ENCODE measurements around the gene CHRNG. TPM values are rescaled to one million over a fixed set of nuclear protein-coding genes. Genes with fewer than 3 reads are reported as not detected.

The CHRNG gene, protein sequence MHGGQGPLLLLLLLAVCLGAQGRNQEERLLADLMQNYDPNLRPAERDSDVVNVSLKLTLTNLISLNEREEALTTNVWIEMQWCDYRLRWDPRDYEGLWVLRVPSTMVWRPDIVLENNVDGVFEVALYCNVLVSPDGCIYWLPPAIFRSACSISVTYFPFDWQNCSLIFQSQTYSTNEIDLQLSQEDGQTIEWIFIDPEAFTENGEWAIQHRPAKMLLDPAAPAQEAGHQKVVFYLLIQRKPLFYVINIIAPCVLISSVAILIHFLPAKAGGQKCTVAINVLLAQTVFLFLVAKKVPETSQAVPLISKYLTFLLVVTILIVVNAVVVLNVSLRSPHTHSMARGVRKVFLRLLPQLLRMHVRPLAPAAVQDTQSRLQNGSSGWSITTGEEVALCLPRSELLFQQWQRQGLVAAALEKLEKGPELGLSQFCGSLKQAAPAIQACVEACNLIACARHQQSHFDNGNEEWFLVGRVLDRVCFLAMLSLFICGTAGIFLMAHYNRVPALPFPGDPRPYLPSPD
- polyA plus RNA-seq (2013, experiment 1 of 2; ENCODE audit: insufficient read length): 0.73 TPM
- 3.6 TPM for polyA plus RNA-seq (2013, experiment 2 of 2; ENCODE audit: insufficient read length)

DNA sequence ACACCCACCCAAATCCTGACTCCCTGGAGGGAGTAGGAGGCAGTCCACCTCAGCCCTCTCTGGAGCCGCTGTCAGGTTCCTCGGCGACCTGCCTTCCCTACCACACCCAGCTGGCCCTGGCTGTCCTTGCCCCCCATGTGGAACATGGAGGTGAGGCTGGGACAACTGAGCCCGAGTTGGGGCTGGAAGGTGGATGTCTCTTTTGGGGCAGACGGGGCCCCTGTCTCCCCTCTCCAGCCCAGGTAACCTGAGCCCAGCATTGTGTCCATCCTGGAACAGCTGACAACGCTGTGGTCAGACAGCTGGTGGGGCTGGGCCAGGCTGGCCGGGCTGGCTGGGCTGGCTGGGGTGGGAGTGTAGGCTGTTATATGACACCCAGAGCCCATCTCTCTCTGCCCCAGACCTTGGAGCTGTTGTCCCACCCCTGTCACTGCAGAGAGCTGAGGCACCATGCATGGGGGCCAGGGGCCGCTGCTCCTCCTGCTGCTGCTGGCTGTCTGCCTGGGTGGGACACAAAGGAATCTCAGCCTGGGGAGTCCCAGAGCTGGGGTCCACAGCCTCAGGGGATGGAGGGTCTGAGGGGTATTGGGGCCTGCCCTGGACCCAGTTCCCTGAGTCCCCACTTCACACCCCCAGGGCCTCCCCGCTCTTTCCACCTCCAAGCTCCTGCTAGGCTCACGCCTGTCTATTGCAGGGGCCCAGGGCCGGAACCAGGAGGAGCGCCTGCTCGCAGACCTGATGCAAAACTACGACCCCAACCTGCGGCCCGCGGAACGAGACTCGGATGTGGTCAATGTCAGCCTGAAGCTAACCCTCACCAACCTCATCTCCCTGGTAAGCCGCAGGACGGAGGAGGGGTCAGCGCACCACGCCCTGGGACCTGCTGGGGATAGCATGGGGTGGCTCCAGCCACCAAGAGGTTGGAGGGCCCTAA is at the start of gene CHRNG:
Gene CHRNG, plus strand, starts transcription at position 395 of the 934 bp plus-strand sequence. Its CDS starts 56 bp downstream, at position 451.
- DNase-seq: no peak

DNA sequence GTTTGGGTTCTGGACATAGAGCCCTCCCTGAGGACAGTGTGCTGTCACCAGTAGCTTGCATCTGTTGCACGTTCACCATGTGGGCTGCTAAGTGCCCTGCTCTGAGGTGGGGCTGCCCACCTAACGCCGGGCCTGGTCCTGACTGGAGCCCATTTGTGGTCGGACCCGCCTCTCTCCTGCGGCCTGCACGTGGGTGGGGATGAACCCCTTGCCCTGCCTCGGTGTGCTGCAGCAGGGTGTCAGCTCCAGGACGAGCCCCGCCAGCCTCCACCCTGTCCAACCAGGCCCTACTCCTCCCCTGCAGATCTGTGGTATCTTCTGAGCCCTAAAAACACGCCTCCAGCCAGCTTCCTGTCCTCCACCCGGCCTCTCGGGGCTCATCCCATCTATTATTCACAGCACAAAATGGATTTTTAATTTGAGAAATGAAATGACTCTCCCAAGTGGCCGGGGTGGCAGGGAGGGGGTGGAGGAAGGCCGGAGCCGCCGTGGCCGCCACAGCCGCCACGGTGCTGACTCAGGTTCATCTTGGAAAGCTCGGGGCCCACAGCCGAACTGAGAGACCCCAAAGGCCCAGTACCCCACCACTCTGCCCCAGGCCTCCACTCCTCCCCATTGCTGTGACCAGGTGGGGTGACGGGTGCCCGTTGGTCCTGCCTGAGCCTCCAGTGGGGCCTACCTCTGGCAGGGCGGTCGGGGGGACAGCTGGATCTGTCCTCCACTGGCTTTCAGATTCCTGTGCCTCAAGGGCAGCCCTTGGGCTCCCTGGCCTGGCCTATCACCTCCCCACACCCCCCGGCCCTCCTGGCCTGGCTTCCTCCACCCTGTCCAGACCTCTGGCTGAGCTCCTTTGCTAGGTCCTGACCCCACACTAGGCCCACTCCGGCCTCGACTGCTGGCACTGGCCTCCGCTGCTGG is 49.0 kb upstream of the CHRNG start:
- DNase-seq: no peak

DNA sequence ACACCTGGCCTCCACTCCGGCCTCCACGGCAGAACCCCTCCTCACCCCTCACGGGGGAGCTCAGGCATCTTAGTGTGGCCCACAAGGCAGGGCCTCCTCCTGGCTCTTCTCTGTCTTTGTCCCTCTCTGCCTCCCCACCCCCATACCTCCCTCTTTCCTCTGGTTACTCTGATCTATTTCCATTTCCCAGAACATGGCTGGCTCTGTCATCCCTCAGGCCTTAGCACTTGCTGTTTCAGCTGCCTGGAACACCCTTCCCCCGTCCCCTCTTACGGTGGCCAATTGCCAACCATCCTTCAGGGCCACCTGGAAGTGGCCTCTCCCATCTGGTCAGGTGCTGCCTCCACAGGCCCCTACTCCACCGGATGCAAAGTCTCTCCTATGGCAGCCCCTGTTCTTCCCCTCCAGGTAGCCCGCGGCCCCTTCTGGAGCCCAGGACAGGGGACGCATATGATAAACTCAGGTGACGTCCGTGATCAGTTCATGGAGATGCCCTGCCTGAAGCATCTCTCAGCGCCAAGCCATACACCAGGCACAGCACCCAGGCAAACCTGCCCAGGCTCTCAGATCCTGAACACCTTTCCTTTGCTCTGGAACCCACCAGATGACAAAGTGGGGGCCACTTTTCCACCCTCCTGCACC is 48.2 kb upstream of the CHRNG start:
- DNase-seq: no peak

DNA sequence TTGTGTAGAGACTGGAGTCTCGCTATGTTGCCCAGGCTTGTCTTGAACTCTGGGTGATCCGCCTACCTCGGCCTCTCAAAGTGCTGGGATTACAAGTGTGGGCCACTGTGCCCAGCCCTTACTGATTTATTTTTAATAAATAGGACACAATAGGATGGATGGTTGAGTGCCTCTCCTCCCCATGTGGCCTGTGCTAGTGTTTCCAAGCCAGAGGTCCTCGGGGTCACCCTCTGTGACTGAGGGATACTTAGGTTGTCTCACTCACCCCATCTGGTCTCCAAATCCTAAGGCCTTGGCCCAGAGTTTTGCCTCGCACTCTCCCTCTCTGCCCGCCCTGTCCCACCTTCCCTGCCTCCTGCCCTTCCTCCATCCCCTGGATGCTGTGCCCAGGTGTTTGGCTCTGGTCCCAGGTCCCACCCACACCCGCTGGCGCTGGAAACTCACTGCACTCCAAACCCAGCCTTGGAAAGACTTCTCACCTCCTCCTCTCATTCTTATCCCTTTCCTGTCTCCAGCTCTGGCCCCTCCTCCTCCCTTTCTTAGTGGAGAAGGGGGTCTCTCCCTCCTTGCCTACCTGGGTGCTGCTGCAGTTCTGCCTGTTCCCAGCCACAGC is 47.1 kb upstream of the CHRNG start:
- no peak for DNase-seq

DNA sequence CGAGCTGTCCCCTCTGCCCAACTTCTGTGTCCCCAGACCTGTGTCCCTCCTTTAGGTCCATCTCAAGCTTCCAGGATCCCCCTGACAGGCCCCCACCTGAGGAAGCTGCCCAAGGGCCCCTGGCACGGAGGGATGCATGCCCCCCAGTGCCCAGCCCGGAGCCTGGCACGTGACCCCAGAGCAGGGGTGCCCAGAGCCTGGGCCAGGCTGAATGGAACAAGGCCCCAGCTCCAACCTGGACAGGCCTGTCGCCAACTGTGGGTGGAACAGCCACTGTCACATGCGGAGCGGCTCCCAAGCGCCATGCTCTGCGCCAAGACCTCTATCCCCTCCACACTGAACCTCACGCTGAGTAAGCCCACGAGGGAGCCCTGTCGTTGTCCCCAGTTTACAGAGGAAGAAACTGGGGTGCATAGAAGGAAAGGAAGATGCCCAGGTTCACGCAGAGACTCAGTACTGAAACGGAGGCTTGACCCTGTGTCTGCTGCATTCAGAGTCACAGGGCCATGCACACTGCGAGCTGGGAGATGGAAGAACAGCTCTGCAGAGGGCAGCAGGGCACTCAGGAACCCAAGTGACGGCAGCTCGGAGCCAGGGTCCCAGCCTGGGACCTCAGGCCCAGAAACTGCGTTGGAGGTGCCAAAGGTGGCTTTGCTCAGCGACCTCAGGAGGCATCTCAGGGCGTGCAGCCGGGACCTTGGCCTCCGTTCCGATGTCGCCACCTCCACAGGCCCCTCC is 46.4 kb upstream of the CHRNG start:
- DNase-seq: no peak

DNA sequence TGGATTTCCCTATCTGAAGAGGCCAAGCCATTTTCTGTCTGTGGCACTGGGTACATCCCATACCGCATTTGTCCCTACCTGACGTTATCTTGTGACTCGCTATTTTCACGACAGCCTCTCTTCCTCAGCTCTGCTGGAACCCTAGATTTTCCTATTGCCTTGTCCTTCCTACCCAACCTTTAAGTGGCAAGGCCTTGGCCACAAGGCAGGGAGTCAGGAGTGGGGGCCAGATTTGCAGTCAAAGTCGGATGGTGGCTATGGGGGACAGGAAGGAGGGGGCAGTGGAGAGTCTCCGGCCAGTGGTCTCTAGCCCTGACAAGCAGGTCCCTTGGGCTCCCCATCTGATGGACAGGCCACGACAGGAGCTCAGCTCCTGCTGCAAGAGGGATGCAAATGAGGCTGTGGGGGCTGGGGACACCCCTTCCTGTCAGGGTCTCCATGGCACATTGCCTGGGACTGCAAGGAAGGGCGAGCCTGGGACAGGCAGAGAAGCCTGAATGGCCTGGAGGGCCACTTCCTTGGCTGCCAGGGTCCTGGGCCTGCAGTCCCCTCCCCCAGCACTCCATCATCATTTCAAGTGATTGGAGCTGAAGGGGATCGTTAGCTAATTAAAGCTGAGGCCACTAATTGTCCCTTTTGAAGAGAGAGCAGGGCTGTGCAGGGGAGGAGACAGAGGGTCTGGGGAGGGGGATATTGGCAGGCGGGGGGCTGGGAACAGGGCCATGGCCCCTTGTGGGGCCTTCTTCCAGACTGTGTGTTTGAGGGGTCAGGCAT is 45.6 kb upstream of the CHRNG start:
- DNase-seq: no peak

DNA sequence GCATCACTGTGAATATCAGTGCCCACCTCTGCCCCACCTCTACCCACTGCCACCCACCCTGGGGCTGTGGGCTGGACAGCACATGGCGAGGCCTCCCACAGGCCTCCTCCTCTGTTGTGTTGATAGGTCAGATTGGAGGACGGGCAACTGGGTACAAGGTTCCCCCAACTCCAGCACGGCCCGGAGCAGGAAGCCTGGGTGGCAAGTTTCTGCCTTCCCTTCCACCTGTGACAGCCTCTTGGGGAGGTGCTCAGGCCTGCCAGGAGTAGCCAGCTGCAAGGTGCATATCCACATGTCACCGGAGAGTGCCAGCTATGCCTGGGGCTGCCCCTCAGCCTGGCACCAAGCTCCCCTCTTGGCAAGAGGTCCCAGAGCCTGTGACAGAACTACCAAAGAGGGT is 45.0 kb upstream of the CHRNG start:
- DNase-seq: no peak

DNA sequence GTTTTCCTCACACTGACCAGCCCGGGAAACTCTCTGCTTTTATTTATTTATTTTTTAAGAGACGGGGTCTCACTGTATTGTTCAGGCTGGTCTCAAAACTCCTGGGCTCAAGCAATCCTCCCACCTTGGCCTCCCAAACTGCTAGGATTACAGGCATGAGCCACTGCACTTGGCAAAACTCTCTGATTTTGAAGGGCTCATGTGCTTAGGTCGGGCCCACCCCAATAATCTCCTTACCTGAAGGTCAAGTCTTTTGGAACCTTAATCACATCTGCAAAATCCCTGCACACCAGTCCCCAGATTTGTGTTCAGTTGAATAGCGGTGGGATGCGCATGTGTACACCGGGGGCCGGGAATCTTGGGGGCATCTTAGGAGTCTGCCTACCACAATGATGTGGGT is 44.2 kb upstream of the CHRNG start:
- no peak for DNase-seq

DNA sequence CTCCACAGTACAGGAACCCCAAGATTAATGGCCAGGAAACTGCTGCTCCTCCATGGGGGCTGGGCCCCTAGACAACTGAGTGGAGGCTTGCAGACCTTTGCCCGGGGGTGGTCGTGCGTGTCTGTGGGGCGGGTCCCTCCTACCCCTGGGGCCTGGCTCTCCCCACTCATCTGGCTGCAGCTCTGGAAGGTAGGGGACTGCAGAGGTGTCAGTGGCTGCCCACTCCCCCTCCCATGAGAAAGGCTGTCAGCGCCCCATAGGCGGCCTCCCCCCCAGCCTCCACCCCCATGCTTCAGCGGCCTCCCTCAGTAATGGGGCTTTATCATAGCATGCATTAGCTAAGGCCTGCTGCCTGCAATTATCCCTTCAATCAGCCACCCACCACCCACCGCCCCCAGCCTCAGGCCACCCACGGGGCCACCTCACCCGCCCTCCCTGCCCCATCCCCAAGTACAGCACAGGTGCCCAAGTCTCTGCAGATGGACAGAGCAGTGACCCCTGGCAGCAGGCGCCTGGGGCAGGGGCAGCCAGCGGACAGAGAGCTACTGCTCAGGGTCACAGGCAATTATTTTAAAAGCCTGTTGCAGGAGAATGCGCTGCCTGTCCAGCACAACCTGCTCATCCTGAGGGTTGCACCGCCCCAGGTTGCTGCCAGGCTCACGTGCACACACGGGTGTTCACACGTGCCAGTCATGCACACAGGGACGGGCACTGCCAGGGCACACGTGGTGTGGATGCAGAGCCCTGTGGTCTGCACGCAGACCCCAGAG is 42.8 kb upstream of the CHRNG start:
- DNase-seq: no peak

DNA sequence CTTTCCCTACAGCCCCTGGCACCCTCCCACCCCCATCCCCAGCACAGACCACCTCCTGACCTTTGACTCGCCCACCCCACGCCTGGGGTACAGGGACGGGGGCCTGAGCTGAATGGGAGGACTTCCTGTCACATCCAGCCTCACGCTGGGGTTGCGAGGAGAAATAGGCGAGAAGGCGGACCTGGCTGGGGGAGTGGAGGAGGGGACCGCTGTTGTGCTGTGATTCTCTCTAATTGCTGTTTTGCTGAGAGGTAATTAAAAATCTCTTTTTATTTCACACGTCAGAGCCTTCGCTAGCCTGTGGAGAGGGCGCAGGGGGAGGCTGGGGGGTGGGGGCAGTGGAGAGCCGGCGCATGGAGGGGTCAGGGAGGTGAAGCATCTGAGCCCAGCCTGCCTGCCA is 42.1 kb upstream of the CHRNG start:
- DNase-seq: no peak

DNA sequence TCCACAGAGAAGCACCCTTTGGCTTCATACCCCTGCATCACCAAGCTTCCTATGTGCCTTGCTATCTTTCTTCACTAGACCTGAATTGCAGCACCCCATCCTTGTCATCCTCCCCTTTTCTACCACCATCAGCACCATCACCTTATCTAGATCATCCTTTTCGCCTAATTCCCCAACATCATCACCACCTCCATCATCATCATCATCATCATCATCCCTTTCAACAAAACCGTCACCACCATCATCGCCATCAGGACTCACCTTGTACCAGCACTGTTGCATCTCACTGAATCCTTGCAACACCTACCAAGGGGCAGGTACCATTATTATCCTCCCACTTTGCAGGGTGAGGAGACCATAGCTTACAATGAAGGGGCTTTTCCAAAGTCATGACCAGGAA is 41.0 kb upstream of the CHRNG start:
- no peak for DNase-seq

DNA sequence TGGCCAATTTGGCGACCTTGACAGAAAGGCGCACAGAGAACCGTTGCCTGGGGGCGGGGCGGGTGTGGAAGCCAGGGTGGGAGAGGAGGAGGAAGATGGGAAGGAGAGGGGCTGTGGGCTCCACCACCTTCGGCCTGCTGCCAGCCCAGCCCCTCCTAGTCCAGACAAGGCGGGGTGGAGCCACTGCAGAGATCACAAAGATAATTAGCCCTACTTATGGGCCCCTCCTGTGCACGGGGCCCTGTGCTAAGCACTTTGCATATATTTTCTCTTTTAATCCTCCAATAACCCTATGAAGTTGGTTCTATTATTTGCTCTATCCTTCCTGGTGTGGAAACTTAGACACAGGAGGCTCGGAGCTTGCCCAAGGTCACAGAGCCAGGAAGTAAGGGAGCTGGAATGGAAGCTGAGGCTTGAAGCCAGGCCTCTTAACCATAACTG is 38.1 kb upstream of the CHRNG start:
- no peak for DNase-seq

DNA sequence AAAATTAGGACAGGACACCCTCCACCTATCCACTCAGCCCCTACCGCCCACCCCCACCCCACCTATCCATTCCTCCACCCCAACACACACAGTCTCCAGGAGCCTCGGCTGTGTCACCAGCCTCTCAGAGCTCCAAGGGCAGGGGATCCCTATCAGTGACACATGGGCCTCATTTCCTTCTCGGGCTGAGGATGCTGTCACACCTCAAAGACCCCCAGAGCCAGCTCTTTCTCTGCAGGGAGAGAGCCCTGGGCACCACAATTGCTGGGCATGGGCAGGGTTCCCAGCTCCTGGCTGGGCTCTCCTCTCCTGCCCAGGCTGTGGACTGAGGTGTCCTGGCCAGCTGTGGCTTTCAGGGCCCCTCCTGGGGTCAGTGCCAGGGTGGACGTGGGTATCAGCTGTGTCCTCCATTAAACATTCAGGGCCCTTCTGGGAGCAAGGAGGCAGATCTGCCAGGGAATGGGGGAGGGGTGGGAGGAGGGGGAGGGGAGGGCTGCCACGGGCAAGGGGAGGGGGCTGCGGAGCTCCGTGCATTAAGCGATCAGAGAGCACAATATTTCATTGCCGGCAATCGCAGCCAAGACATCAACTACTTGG is 37.6 kb upstream of the CHRNG start:
- DNase-seq: no peak

DNA sequence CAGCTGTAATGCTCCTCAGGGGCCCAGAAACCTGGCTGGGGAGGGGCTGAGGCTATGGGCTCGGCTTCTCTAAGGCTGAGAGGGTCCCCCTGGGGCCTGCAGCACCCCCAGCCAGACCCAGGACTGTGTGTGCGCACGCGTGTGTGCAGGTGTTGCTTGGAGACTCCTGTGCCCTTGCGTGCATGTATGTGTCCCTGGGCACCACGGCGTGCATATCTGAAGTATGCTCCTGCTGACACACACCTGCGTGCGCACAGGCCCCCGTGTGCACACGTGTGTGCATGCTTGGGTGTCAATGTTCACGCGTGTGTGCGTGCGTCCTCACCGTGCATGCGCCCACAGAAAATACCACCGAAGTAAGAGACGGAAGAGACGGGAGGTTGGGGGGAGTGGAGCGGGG is 37.0 kb upstream of the CHRNG start:
- no peak for DNase-seq

DNA sequence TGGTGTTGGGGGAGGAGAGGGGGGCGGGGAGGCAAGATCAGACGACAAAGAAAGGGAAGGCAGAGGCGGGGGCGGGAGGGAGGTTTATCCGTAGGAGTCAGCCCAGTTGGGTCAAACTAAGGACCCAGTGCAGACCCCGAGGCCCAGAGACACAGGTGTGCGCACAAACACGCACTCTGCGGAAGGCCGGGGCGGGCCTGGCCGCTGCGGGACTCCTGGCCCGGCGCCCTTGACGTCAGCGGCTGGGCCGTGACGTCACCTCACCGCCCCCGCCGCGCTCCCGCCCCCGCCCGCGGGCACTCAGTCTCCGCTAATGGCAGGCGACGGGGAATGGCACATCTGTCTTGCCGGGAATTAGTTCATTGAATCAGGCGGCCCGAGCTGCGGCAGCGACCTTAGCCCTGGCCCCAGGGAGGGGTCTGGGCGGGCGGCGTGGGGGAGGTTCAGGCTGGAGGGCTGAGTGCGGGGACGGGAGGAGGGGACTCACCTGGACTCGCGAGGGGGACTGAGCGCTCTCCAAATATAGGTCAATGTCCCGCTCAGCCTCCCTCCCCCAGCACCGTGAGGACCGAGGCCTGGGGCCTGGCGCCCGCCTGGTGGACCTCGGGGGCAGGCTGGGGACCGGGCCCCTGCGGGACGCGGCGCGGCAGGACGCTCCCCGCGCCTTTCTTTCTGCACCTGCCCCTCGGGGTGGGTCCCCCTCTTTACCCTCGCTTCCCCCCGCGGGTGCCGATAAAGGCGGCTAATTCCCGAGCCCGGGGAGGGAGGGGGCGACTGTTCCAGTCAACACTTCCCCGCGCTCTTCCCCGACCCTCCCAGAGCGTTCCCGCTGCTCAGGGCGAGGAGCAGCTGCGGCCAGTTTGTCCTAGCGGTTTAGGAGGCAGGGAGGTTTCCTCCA is 36.3 kb upstream of the CHRNG start:
- DNase-seq: no peak

DNA sequence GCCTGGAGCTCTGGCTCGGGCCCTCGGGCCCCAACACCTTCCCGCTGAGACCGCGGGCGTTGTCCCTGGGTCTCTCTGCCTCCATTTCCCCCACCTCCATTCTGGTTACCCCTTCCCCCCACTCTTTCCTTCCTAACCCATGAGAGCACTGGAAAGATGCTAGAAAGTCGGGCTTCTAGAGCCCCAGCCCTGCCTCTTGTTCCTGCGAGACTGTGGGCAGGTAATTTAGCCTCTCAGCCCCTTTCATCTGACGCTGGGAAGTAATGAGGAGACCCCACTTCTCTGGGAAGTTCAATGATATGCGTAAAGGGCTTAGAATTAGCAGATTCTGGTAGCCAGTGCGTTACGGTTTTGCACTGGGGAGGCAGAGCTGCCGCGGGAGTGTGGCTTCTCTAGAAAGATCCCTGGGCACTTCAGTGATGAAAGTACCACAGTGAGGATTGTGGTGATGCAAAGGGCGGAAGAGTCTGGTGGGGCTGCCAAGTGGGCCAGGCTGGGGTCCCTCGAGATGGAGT is 35.6 kb upstream of the CHRNG start:
- DNase-seq: no peak

DNA sequence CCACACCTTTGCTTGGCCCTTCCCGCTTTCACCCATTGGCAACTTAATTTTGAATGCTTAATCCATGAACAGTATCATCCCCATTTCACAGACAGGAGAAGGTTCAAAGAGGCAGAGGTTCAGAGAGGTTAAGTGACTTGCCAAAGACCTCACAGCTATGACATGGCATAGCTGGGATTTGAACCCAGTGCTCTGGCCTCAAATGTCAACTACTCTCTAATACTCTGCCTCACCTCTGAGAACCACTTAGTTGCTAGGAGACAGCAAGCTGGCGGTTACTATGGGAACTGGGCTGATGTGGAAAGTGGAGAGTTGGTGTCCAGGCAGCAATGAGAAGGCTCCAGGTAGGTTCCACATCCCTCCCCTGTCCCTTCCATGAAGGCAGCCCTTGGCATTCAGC is 35.1 kb upstream of the CHRNG start:
- no peak for DNase-seq

Data from fibroblast of skin of scalp (primary cell).